KOPT-K1 (cell line): ENCODE data around the gene MTUS2.

Experiments
- H3K27ac ChIP-seq: fragments of 200-600 bp; sonication (generic); 2 replicates; pipeline ENCODE4 v1.5.1; 2016; ENCODE audit warnings: antibody characterized with exemption, mild to moderate bottlenecking, low read depth, low read length; ENCODE audit not compliant: poor library complexity, severe bottlenecking
- H3K36me3 ChIP-seq: fragments of 200-600 bp; sonication (generic); 2 replicates; pipeline ENCODE4 v1.5.1; 2017; ENCODE audit warnings: antibody characterized with exemption, mild to moderate bottlenecking, low read length, moderate library complexity; ENCODE audit not compliant: insufficient read depth
- H3K9me3 ChIP-seq: fragments of 200-600 bp; sonication (generic); 2 replicates; pipeline ENCODE4 v1.5.1; 2017; ENCODE audit warnings: antibody characterized with exemption, low read length, mild to moderate bottlenecking; ENCODE audit not compliant: insufficient read depth, poor library complexity, severe bottlenecking

The MTUS2 gene

DNA sequence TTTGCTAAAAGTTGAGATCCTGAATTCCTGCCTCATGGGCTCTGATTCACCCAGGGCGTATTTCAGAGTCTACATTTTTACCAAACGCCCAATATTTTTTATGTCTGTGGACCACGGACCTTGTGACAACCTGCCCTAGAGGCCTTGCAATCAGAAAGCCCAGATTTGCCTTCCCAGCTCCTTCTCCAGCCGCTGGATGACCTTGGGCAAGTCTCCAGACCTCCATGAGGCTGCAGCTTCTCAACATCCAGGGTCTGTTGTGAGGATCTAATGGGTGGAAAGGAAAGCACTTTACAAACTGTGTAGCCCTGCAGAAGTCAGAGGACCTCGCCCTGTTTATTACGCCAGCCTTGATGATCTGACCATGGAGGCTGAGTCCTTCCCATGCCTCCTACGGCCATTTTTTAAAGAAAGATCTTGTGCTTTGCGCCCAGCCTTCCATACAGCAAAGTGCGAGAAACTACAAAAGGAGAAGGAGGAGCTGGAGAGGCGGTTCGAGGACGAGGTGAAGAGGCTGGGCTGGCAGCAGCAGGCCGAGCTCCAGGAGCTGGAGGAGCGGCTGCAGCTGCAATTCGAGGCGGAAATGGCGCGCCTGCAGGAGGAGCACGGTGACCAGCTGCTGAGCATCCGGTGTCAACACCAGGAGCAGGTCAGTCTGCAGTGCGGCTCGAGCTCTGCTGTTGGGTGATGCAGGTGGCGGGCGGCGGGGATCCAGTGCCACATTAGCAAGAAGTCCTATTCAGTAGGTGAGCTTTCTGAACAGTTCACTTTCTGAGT lies 659.8 kb downstream of the MTUS2 start:
- H3K27ac ChIP-seq, result no peak overlapping the region
- H3K36me3 ChIP-seq, result no peaks in the 10 kb centered on the region

DNA sequence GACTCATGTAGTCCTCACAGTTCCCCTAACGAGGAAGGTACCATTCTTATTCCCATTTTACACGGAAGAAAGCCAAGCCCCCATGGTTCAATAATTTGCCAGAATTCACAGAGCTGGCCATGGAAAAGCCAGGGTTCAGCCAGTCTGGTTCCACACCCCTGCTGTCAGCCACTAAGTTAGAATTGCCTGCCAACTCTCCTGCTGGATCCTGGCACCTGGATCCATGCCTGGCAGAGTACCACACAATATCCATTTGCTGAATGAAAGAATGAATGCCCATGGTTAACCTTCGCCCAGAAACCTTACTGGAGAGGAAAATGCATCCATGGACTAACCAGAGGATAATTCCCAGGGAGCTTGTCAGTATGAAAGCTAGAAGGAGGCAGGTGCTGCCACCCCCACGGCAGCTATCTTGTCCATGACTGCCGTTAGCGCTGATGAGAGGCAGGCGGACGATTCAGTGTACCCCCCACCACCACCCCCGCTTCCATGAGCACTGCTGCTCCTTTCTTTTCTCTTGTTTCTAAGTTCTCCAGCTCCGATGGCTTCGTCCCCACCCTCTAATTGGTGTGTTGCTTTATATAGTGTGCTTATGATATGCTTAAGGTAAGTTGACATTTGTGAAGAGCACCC lies 660.9 kb downstream of the MTUS2 start:
- no peak overlapping the region for H3K27ac ChIP-seq
- H3K36me3 ChIP-seq, result no peaks in the 10 kb centered on the region
- no peaks in the 10 kb centered on the region for H3K9me3 ChIP-seq

More for the DNA sequence above, 659.8 kb downstream of the MTUS2 start:
- H3K9me3 ChIP-seq, result no peaks in the 10 kb centered on the region

DNA sequence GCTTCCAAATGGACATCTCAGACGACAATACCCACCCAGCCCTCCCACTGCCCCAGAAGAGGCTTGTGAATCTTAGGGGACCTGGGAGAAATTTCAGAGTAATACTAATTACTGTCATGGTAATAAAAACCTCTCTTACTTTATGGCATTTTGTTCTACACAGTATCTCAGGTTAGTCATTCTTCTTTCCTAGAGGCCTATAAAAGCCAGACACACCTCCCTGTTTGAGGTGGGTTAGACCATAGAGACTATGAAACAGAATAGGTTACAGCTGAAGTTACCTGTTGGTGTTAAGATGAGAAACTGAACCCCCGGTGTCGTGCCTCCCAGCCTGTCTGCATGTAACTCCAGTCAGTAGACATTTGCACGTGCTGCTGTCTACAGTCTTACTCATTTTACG lies 661.5 kb downstream of the MTUS2 start:
- H3K27ac ChIP-seq, result no peak overlapping the region
- no peaks in the 10 kb centered on the region for H3K36me3 ChIP-seq
- H3K9me3 ChIP-seq, result no peaks in the 10 kb centered on the region

DNA sequence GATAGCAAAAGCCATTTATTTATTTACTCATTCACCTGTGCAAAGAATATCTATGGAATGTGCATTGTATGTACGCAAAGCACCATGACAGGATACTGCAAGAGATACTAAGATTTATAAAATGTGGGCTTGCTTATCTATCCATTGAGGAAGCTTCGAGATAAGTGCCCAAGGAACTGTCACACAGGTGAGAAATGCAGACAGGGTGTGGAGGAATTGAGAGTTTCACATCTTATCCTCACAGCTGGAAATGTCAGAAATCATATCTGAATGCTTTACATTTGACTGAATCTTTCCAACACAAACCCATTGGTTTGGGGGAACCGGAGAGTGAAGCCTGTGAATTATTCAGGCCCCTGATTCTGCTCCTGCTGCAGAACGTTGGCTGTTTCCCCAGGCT lies 662.4 kb downstream of the MTUS2 start:
- Histone ChIP-seq H3K9me3 (no peaks in the 10 kb centered on the region), H3K27ac (no peak overlapping the region), H3K36me3 (no peaks in the 10 kb centered on the region)

DNA sequence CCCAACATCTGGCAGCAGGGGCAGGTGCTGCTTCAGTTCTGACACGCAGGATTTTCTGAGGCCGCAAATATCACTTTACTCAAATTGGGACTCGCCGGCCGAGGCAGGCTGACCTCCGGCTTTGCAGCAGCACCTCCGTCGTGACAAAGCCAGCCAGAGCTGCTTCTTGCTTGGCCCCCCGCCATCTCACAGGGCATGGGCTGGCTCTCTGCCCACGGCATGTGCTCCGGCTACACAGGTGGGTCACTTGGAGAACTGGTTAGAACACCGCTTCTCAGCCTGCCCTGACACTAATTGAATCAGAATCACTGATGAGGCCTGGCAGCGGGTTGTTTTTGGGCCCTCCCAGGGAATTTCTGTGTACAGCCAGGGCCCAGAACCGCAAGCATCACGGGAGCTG lies 663.1 kb downstream of the MTUS2 start:
- Histone ChIP-seq H3K27ac (no peak overlapping the region), H3K9me3 (no peaks in the 10 kb centered on the region), H3K36me3 (no peaks in the 10 kb centered on the region)

DNA sequence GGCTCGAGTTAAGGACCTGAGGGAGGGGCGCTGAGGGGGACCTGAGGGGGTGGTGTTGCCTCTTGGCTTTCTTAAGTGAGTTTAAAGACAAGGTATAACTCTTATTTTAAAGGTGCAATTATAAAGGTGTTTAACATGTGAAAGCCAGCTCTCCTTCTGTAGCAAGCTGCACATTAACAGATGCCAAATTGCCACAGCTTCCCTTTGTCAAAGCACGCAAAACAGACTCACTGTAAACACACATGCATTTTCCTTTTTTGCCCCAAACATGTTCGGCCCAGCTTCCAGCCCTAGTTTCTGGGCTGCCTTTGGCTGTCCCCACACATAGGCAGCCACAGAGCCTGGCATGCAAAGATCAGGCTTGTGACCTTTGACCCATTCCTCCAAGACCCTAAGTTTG lies 663.5 kb downstream of the MTUS2 start:
- no peaks in the 10 kb centered on the region for H3K36me3 ChIP-seq
- no peak overlapping the region for H3K27ac ChIP-seq
- H3K9me3 ChIP-seq, result no peaks in the 10 kb centered on the region

DNA sequence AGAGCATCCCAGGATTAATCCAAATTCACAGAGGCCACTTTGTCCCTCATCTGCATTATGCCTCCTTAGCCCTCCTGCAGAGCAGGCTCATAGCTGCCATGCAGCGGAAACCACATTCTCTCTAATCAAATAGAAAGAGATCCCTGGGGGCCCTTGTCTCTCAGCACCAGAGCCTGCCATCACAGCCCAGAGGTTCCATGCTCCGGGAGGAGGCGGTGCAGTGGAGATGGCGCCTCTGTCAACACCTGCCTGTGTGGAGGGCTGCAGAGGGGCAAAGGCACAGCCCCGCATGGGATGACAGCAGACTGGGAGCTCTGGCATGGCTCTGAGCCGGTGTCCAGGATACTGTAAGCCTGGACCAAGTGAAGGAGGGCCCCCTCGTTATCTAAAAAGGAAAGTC lies 664.1 kb downstream of the MTUS2 start:
- Histone ChIP-seq H3K36me3 (no peaks in the 10 kb centered on the region), H3K27ac (no peak overlapping the region), H3K9me3 (no peaks in the 10 kb centered on the region)

DNA sequence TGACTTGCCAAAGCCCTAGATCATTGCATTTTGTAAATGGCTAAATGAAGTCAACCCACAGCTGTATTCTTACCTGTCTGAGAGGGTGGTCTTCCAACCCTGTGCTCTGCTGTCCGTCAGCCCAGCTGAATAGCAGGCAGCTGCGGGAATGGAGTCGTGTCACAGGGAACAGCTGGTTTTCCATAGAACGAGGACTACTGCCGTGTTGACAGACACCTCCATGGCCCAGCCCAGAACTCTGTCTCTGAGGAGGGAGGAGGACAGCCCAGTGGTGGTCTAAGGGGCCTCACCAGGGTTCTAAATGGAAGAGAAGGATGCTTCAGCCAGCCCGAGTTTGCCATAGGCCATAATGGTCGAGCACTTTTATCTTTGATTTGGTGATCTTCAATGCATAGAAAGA lies 664.7 kb downstream of the MTUS2 start:
- Histone ChIP-seq H3K36me3 (no peaks in the 10 kb centered on the region), H3K9me3 (no peaks in the 10 kb centered on the region), H3K27ac (no peak overlapping the region)

DNA sequence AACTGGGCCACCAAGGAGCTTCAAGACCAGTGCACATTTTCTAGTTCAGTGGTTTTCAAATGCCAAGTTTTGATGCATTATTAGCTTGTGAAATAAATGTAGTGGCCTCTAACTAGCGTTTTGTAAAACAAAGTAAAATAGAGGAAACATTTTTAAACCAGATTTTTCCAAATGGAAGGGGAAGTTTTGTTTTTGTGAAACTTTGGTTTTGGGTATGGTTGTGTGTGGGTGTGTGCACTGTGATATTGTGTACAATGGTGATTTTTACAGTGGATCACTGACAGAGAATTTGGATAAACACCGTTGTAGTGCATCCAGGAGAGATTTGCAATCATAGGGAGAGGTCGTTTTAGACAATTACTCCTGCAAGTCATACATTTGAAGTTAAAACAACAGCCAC lies 666.4 kb downstream of the MTUS2 start:
- no peaks in the 10 kb centered on the region for H3K36me3 ChIP-seq
- no peak overlapping the region for H3K27ac ChIP-seq
- H3K9me3 ChIP-seq, result no peaks in the 10 kb centered on the region

DNA sequence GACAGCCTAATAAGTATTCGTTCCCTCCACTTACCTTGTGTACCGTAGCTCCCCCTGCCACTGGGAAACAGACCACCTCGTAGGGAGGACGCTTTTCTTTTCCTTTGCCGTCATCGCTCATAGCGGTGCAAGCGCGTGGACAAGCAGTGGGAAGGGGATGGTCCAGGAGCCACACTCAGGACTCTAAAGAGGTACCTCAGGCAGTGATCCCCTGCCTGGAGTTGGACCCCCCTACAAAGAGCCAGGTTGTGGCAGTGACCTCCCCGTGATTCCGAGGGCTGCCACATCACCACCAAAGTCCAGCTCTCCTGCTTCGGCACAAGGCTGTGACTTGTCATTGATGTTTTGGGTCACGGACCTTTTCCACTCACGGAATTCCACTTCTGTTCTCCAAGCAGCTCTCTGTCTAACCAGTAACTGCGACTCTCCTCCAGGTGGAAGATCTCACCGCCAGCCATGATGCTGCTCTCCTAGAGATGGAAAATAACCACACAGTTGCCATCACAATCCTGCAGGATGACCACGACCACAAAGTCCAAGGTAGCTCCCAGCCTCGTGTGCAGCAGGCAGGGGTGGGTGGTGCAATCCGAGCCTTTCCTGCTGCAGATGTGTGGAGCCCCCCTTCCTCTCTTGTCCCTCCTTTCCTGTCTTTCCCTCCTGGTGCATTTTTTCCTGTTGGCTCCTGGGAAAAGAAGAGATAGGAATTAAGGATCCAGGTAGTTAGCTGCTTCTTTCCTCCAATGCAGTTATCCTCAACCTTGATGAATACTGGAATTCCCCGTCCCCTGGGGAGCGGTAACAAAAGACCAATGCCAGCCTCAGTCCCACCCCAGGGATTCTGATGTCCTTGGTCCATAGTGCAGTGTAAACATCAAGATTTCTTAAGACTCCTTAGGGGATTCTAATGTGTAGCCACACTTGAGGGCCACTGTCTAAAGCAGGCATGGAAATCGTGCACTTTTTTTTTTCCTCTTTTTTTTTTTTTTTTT lies 667.6 kb downstream of the MTUS2 start:
- no peak overlapping the region for H3K27ac ChIP-seq

DNA sequence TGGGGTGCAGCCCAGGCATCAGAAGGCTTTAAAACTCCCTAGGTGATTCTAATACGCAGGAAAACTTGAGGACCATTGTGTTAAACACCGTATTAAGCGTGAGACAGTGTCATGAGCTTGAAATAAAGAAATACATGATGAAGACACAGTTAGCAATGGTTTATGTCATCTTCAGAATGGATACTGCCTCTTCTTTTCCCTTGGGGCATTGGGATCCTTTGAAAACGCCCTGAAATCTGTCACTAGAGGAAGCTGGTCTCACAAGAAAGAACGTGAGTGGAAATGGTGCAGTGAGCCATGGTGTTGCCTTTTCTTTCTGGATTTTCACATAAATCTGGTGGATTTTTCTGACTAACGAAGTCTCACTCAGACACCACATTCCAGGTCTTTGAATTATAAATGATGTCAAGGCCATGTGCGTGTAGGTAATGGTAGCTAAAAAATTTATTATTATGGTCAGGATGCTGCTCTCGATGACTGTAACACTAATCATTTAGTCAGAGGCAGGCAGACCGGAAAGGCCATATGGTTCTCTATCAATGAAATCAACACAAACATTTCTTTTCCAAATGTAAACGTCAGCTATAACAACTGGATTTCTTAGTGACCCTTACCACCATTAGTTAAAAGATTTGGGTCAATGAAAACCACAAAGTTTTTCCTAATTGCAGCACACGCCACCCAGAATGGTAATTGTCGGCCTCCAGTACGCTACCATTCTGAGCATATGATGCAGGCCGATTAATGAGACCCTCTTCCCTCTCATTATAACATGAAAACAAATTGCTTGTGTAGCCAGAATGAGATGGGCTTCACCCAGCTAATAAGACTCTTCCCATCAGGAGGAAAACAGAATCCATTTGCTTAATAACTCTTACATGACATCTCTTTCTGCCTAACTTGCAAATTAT lies 669.8 kb downstream of the MTUS2 start:
- H3K9me3 ChIP-seq, result no peaks in the 10 kb centered on the region
- no peak overlapping the region for H3K27ac ChIP-seq
- no peaks in the 10 kb centered on the region for H3K36me3 ChIP-seq

More for the DNA sequence above, 667.6 kb downstream of the MTUS2 start:
- Histone ChIP-seq H3K36me3 (no peaks in the 10 kb centered on the region), H3K9me3 (no peaks in the 10 kb centered on the region)

DNA sequence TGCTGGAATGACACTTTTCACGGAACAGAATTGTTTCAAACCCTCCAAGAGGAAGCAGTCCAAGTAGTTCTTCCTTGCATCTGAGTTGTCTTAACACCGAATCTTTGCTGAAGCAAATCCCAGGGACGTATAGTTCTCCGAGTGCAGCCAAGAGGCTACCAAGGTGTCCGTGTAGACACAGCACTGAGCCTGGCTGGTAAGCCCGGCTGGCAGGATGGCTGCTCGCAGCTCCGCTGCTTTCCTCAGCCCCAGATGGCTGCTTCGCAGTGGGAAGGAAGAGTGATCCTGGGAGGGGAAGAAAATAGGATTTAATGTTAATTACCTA lies 670.4 kb downstream of the MTUS2 start:
- H3K9me3 ChIP-seq, result no peaks in the 10 kb centered on the region
- H3K27ac ChIP-seq, result no peak overlapping the region
- no peaks in the 10 kb centered on the region for H3K36me3 ChIP-seq

DNA sequence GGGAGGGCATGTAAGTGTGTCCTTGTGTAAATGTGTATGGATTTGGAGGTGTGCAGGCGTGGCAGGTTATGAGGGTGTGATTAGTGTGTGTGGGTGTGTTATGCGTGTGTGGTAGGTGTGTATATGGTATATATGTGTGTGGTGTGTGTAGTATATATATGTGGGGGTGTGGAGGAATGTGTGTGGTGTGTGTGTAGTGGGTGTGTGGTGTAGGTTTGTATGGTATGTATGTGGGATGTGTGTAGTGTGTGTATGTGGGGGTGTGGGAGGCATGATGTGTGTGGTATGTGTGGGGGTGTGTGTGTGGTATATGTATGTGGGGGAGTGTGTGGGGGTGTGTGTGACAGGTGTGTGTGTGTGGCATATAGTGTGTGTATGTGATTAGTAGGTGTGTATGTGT lies 671.1 kb downstream of the MTUS2 start:
- Histone ChIP-seq H3K27ac (no peak overlapping the region), H3K36me3 (no peaks in the 10 kb centered on the region), H3K9me3 (no peaks in the 10 kb centered on the region)

DNA sequence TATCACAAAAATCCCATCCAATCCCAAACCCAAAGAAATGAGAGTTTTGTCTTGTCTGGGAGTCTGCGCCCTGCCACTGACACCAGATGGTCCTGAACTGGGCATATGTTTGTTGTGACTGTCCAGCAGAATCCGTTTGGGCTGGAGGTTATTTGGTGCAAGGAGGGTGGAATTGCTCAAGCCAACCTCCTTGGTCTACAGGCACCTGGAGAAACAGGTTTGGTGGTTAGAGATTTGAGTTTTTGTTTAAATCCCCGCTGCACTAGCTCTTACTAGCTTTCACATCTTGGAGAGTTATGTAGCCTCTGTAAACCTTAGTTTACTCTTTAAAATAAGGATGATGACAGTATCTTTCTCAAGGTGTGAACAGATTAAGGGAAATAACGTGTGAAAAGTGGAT lies 673.7 kb downstream of the MTUS2 start:
- Histone ChIP-seq H3K36me3 (no peaks in the 10 kb centered on the region), H3K9me3 (no peaks in the 10 kb centered on the region), H3K27ac (no peak overlapping the region)
